Liver (tissue), 9 donors: ENCODE measurements around the gene CERS4. TPM values are rescaled to one million over a fixed set of nuclear protein-coding genes. Genes with fewer than 3 reads are reported as not detected.

Source experiments
- DNase-seq: peaks from one replicate; pipeline ENCODE4 v3.0.0-alpha.2; 2017; ENCODE audit warnings: low spot score
- H3K27ac ChIP-seq, 2 donors: one replicate each; pipeline ENCODE4 v1.7.0; 2013; ENCODE audit warnings: inconsistent platforms in 2 of 2, low read length in 2 of 2, control low read depth in 1 of 2, low read depth in 1 of 2, mild to moderate bottlenecking in 1 of 2
- H3K27me3 ChIP-seq, 4 donors: one replicate each; pipeline versions ENCODE4 v1.6.1 to v1.7.0; 2013; ENCODE audit warnings: low read length in 3 of 4, inconsistent platforms in 1 of 4, mild to moderate bottlenecking in 1 of 4, moderate library complexity in 1 of 4; ENCODE audit not compliant: control insufficient read depth in 4 of 4, insufficient read depth in 4 of 4
- H3K36me3 ChIP-seq, 4 donors: one replicate each; pipeline versions ENCODE4 v1.6.1 to v1.7.0; 2013; ENCODE audit warnings: low read length in 3 of 4, mild to moderate bottlenecking in 3 of 4, low read depth in 1 of 4, moderate library complexity in 1 of 4; ENCODE audit not compliant: control insufficient read depth in 4 of 4, insufficient read depth in 3 of 4
- H3K4me1 ChIP-seq, 4 donors: one replicate each; pipeline versions ENCODE4 v1.6.1 to v1.7.0; 2013; ENCODE audit warnings: low read length in 3 of 4, mild to moderate bottlenecking in 3 of 4, moderate library complexity in 1 of 4; ENCODE audit not compliant: control insufficient read depth in 4 of 4, insufficient read depth in 4 of 4
- H3K4me3 ChIP-seq, 3 donors: one replicate each; pipeline versions ENCODE4 v1.6.1 to v1.7.0; 2013; ENCODE audit warnings: low read length in 3 of 3, control low read depth in 1 of 3, low read depth in 1 of 3, mild to moderate bottlenecking in 1 of 3
- H3K9ac ChIP-seq, 2 donors: one replicate each; pipeline ENCODE4 v1.7.0; 2013; ENCODE audit warnings: low read length in 2 of 2, mild to moderate bottlenecking in 2 of 2, moderate library complexity in 2 of 2, control low read depth in 1 of 2, low read depth in 1 of 2
- H3K9me3 ChIP-seq, 4 donors: one replicate each; pipeline versions ENCODE4 v1.6.1 to v1.7.0; 2013; ENCODE audit warnings: low read length in 3 of 4; ENCODE audit not compliant: control insufficient read depth in 4 of 4
- ATF3 ChIP-seq: IDR thresholded peaks from 2 replicates; pipeline ENCODE4 v1.6.1; 2016; ENCODE audit warnings: antibody characterized with exemption
- EGR1 ChIP-seq, 2 donors: IDR thresholded peaks; 2 replicates each; pipeline ENCODE4 v1.6.1; 2016 to 2018; ENCODE audit warnings: antibody characterized with exemption in 2 of 2, low read depth in 2 of 2
- FOXA1 ChIP-seq: IDR thresholded peaks from 2 replicates; pipeline ENCODE4 v1.6.1; 2016; ENCODE audit warnings: antibody characterized with exemption
- FOXA2 ChIP-seq: IDR thresholded peaks from 2 replicates; pipeline ENCODE4 v1.6.1; 2016; ENCODE audit warnings: antibody characterized with exemption
- JUND ChIP-seq, 2 donors: IDR thresholded peaks; 2 replicates each; pipeline ENCODE4 v1.6.1; 2016; ENCODE audit warnings: antibody characterized with exemption in 2 of 2
- NR2F2 ChIP-seq: IDR thresholded peaks from 2 replicates; pipeline ENCODE4 v1.6.1; 2016; ENCODE audit warnings: antibody characterized with exemption
- RAD21 ChIP-seq, 2 donors: IDR thresholded peaks; 2 replicates each; pipeline ENCODE4 v1.6.1; 2016; ENCODE audit warnings: antibody characterized with exemption in 2 of 2, mild to moderate bottlenecking in 2 of 2
- REST ChIP-seq: IDR thresholded peaks from 2 replicates; pipeline ENCODE4 v1.6.1; 2016; ENCODE audit warnings: antibody characterized with exemption, mild to moderate bottlenecking
- SP1 ChIP-seq: IDR thresholded peaks from 2 replicates; pipeline ENCODE4 v1.6.1; 2018; ENCODE audit warnings: antibody characterized with exemption, mild to moderate bottlenecking
- ZBTB33 ChIP-seq: IDR thresholded peaks from 2 replicates; pipeline ENCODE4 v1.6.1; 2016; ENCODE audit warnings: antibody characterized with exemption
- WGBS: extraction: QIAGEN DNeasy Blood & Tissue Kit; methylation state at CpG from one replicate; pipeline ENCODE4 v1.1.7; 2013; 5-methylcytosine and 5-hydroxymethylcytosine counted together
- polyA plus RNA-seq, 2 donors: library from polyadenylated mRNA; stranded (reverse) in 1 of 2; unstranded in 1 of 2; fragments of 200-250 nt in 1 of 2; fragments of >200 nt in 1 of 2; fragmentation: Nextera tagmentation in 1 of 2; extraction: Ambion mirVana in 1 of 2; gene quantifications; one replicate each; pipeline versions ENCODE4 v1.2.1 to v1.2.3, GENCODE V29; 2013 to 2015
- total RNA-seq, 2 donors: library from RNA; depleted of rRNA; stranded (reverse); fragments of >200 nt; gene quantifications; one replicate each; pipeline ENCODE4 v1.2.3, GENCODE V29; 2014
- donor health status: healthy.
- donor health status: healthy.
- donor health status: healthy.
- donor health status: healthy.
- donor health status: healthy.

CERS4 gene
- total and polyA plus RNA-seq, 4 donors: 42.7 to 65.1 (median 56.4) TPM

GRCh38 chr19:8255426-8256125 lies 46.4 kb downstream of the CERS4 start:
- Histone ChIP-seq H3K27me3 (no peaks in the 10 kb centered on the region), H3K36me3 (peaks cover 2 to 33% (median 12%) of the 10 kb centered on the region in 4 donors), H3K4me3 (no peak overlapping the region), H3K9ac (no peak overlapping the region), H3K27ac (no peak overlapping the region), H3K4me1 (peaks cover 2 to 16% (median 10%) of the 10 kb centered on the region in 4 donors), H3K9me3 (no peaks in the 10 kb centered on the region)
- WGBS: 91% methylated on average over 18 of the region's 18 CpGs
- no peak for TF ChIP-seq JUND (IDR thresholded peaks at IDR 0.05)
- no peak for TF ChIP-seq FOXA2
- TF ChIP-seq EGR1 (IDR thresholded peaks at IDR 0.05; ENCODE audit: low read depth in 2 of 2): no peak
- no peak for DNase-seq

- no peak for TF ChIP-seq NR2F2
- TF ChIP-seq SP1: no peak
- TF ChIP-seq FOXA1: no peak
- no peak for TF ChIP-seq ATF3
- no peak for TF ChIP-seq ZBTB33
- no peak for TF ChIP-seq FOXA2
- TF ChIP-seq JUND (IDR thresholded peaks at IDR 0.05): no peak
- TF ChIP-seq REST: no peak
- no peaks in the 10 kb centered on the region for H3K9me3 ChIP-seq
- no peak for DNase-seq
- H3K9ac ChIP-seq: no peak overlapping the region
- WGBS: 97% methylated on average over 15 of the region's 15 CpGs
- no peaks in the 10 kb centered on the region for H3K27me3 ChIP-seq
- peaks cover 3 to 37% (median 12%) of the 10 kb centered on the region in 4 donors for H3K36me3 ChIP-seq
- no peak overlapping the region for H3K4me3 ChIP-seq
- peaks cover 2 to 9% (median 6%) of the 10 kb centered on the region in 4 donors for H3K4me1 ChIP-seq
- no peak overlapping the region for H3K27ac ChIP-seq
Measured at GRCh38 chr19:8256276-8257051, 47.3 kb downstream of the CERS4 start.

- TF ChIP-seq RAD21 (IDR thresholded peaks at IDR 0.05): no peak
- TF ChIP-seq REST: no peak
- Histone ChIP-seq H3K4me3 (no peak overlapping the region), H3K9me3 (no peaks in the 10 kb centered on the region), H3K27me3 (no peaks in the 10 kb centered on the region), H3K36me3 (peaks cover 3 to 42% (median 14%) of the 10 kb centered on the region in 4 donors), H3K27ac (no peak overlapping the region), H3K4me1 (peaks cover 0 to 8% (median 3%) of the 10 kb centered on the region in 4 donors), H3K9ac (no peak overlapping the region)
- no peak for DNase-seq
- 64% methylated on average over 5 of the region's 5 CpGs for WGBS
Measured at GRCh38 chr19:8257052-8257443, 47.9 kb downstream of the CERS4 start.
